ENCODE measurements around the gene C19orf85.
"Not testable (repeated sequence)": the region's sequence is repeated elsewhere in the genome, so short reads cannot be mapped to it uniquely, and the experiment has no call there.

C19orf85 gene

DNA sequence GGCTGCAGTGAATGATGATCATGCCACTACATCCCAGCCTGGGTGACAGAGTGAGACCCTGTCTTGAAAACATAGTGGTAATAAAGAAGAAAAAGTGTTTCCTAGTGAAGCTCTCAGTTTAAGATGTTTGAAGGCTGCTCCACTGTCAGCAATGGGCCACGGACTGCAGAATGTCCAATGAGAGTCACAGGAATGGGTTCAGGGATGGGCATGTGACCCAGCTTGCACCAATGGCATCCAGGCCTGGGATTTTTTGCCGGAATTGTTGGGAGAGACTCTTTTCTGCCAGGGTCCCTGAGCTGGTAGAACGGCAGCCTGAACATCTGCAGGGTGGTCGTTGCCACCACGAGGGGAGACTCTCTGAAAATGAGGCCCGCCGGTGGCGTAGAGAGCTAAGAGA, 27.7 kb downstream of the C19orf85 start:
- H3K9ac ChIP-seq (ENCODE audit: low read depth, low read length): no peak overlapping the region

DNA sequence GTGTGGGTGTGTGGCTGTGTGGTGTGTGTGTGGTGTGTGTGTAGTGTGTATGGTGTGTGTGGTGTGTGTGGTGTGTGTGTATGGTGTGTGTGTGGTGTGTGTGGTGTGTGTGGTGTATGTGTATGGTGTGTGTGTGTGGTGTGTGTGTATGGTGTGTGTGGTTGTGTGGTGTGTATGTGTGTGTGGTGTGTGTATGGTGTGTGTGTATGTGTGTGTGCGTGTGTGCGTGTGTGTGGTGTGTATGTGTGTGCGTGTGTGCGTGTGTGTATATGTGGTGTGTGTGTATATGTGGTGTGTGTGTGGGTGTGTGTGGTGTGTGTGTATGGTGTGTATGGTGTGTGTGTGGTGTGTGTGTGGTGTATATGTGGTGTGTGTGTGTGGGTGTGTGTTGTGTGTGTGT, 29.5 kb downstream of the C19orf85 start:
- Histone ChIP-seq H3K4me1 (ENCODE audit: insufficient read depth, low read length) (no peaks in the 10 kb centered on the region), H3K9me3 (ENCODE audit: control insufficient read depth, insufficient read depth, low read length) (no peaks in the 10 kb centered on the region), H3K9ac (ENCODE audit: low read depth, low read length) (no peak overlapping the region), H3K36me3 (ENCODE audit: insufficient read depth, low read length) (no peaks in the 10 kb centered on the region)

More for the DNA sequence above, 27.7 kb downstream of the C19orf85 start:
- H3K9me3 ChIP-seq (ENCODE audit: control insufficient read depth, insufficient read depth, low read length): no peaks in the 10 kb centered on the region
- no peaks in the 10 kb centered on the region for H3K36me3 ChIP-seq (ENCODE audit: insufficient read depth, low read length)
- H3K4me1 ChIP-seq (ENCODE audit: insufficient read depth, low read length): no peaks in the 10 kb centered on the region

DNA sequence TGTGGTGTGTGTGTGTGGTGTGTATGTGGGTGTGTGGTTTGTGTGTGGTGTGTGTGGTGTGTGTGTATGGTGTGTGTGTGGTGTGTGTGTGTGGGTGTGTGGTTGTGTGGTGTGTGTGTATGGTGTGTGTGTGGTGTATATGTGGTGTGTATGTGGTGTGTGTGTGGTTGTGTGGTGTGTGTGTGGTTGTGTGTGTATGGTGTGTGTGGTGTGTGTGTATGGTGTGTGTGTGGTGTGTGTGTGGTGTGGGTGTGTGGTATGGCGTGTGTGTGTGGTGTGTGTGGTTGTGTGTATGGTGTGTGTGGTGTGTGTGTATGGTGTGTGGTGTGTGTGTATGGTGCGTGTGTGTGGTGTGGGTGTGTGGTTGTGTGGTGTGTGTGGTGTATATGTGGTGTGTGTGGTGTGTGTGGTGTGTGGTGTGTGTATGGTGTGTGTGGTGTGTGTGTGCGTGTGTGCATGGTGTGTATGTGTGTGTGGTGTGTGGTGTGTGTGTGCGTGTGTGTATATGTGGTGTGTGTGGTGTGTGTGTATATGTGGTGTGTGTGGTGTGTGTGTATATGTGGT, 30.1 kb downstream of the C19orf85 start:
- no peaks in the 10 kb centered on the region for H3K36me3 ChIP-seq (ENCODE audit: insufficient read depth, low read length)
- no peaks in the 10 kb centered on the region for H3K4me1 ChIP-seq (ENCODE audit: insufficient read depth, low read length)
- H3K9ac ChIP-seq (ENCODE audit: low read depth, low read length): no peak overlapping the region
- H3K9me3 ChIP-seq (ENCODE audit: control insufficient read depth, insufficient read depth, low read length): no peaks in the 10 kb centered on the region

DNA sequence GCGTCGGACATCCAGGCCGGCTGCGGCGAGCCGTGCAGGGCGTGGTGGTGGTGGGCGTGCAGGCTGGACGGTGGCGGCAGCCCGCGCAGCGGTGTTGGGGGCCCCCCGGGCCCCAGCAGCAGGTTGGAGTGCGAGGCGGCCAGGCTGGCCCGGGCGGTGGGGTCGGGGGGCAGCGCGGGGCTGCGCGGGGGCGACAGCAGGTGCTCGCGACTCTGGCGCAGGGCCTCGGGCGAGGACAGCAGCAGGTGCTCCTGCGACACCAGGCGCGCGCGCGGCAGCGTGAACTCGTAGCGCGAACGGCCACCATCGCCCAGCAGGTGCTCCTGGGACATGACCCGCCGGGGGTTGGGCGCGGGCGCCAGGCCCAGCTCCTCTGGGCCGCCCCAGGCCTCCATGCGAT, 31.3 kb downstream of the C19orf85 start:
- Histone ChIP-seq H3K9ac (ENCODE audit: low read depth, low read length) (no peak overlapping the region), H3K4me1 (ENCODE audit: insufficient read depth, low read length) (no peaks in the 10 kb centered on the region; the same call in 1 of the 2 replicates), H3K9me3 (ENCODE audit: control insufficient read depth, insufficient read depth, low read length) (no peaks in the 10 kb centered on the region), H3K36me3 (ENCODE audit: insufficient read depth, low read length) (no peaks in the 10 kb centered on the region)

DNA sequence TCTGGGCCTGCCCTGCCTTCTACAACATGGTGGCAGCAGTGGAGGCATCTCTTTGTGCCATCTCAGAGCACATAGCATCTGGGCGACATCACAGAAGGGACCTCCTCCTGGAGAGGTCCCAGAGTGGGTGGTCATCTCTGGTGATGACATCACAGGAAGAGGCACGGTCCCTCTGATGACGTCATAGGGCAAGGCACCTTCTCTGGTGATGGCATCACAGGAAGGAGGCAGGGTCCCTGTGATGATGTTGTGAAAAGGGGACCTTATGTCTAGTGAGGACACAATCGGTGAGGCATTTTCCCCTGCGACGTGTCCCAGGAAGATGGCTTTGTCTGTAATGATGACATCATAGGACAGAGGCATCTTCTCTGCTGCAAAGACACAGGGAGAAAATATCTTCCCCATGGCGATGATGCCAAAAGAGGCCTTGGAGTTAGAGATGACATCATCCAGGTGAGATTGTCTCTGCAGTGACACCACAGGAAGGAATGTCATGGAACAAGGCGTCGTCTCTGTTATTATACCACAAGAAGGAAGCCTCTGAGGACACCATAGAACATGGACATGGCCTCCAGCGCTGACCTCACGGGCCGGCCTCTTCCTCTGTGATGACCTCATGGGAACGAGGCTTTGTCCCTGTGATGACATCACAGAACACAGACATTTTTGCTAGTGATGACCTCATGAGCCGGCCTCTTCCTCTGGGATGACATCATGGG, 32.2 kb downstream of the C19orf85 start:
- Histone ChIP-seq H3K36me3 (ENCODE audit: insufficient read depth, low read length) (no peaks in the 10 kb centered on the region), H3K4me1 (ENCODE audit: insufficient read depth, low read length) (no peaks in the 10 kb centered on the region; the same call in 1 of the 2 replicates), H3K9ac (ENCODE audit: low read depth, low read length) (no peak overlapping the region), H3K9me3 (ENCODE audit: control insufficient read depth, insufficient read depth, low read length) (no peaks in the 10 kb centered on the region)

DNA sequence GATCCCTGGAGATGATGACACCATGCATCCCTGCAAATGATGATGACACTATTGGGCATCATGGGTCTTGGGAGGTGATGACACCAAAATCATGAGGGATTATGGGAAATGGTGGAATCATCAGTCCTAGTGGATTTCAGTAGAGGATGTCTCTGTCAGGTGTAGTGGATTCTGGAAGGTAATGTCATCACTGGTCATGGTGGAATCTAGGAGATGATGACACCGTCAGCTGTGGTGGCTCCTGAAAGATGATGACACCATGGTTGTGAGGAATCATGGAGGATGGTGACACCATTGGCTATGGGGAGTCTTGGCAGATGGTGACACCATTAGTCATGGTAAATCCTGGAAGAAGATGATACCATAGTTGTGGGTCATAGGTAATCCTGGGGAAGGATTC, 33.4 kb downstream of the C19orf85 start:
- Histone ChIP-seq H3K4me1 (ENCODE audit: insufficient read depth, low read length) (no peaks in the 10 kb centered on the region; the same call in 1 of the 2 replicates), H3K9ac (ENCODE audit: low read depth, low read length) (no peak overlapping the region), H3K36me3 (ENCODE audit: insufficient read depth, low read length) (no peaks in the 10 kb centered on the region), H3K9me3 (ENCODE audit: control insufficient read depth, insufficient read depth, low read length) (no peaks in the 10 kb centered on the region)

DNA sequence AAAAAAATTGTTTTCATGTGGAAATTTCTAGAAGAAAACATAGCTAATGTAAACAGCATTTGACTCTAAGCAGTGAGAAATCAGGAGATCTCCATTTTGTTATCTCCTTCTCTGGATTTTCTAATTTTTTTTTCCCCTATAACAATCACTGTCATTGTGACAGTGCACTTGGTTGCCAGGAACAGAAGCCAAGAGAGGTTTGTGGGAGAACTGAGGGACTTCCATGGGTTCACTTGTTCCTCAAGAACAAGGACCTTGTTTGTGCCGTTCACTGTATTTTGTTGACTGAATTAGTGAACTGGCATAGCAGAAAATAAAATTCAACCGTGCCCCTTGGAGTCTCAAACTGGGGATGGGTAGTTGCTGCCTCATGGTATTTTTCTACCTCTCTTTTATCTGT, 38.5 kb downstream of the C19orf85 start:
- Histone ChIP-seq H3K9me3 (ENCODE audit: control insufficient read depth, insufficient read depth, low read length) (no peaks in the 10 kb centered on the region), H3K36me3 (ENCODE audit: insufficient read depth, low read length) (no peaks in the 10 kb centered on the region), H3K9ac (ENCODE audit: low read depth, low read length) (no peak overlapping the region), H3K4me1 (ENCODE audit: insufficient read depth, low read length) (no peaks in the 10 kb centered on the region; the same call in 1 of the 2 replicates)

DNA sequence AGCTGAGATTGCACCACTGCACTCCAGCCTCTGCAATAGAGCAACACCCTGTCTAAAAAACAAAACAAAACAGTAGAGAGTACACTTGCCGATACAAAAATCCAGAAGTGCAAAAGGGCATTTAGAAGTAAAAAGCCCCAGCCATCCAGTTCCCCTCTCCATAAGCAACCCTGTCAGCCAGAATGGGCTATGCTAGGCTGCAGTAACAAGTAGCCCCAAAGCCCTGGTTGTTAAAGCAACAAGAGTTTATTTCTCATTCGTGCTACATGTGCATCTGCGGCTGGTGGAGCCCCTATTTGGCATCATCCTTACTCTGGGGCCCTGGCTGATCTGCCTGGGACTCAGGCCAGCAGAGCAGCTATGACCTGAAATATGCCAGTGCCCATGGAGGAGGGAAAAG, 40.0 kb downstream of the C19orf85 start:
- Histone ChIP-seq H3K9me3 (ENCODE audit: control insufficient read depth, insufficient read depth, low read length) (no peaks in the 10 kb centered on the region; the same call in 1 of the 2 replicates), H3K36me3 (ENCODE audit: insufficient read depth, low read length) (no peaks in the 10 kb centered on the region), H3K9ac (ENCODE audit: low read depth, low read length) (no peak overlapping the region), H3K4me1 (ENCODE audit: insufficient read depth, low read length) (no peaks in the 10 kb centered on the region; the same call in 1 of the 2 replicates)

DNA sequence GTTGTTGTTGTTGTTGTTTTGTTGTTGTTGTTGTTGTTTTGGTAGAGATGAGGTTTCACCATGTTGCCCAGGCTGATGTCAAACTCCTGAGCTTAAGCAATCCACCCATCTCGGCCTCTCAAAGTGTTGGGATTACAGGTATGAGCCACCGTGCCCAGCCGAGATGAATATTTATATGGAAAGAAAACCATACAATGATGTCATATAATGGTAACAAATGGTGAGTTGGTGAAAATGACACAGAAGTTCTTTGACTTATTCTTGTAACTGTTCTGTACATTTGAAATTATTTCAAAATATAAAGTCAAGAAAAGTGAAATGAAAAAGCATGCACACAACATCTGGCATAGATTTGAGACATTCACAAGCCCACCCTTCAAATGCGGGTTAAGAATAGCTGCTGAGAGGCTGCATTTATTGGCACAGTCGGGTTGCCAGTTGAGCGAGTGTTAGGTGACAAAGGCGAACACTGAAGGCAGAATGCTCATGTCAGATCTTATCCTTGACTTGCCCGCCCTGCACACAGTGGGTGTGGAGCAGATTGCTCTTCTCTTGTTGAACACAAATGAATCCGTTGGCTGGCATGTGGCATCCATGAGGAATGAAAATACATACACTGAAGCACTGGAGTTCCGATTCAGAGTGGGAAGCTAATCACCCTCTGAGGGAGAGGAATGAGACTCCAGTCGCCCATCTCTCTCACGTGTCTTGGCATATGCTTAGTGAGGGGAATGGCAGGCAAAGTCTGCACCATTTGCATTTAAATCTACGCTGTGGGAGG, 41.1 kb downstream of the C19orf85 start:
- no peaks in the 10 kb centered on the region; the same call in 1 of the 2 replicates for H3K9me3 ChIP-seq (ENCODE audit: control insufficient read depth, insufficient read depth, low read length)
- no peaks in the 10 kb centered on the region for H3K36me3 ChIP-seq (ENCODE audit: insufficient read depth, low read length)
- H3K4me1 ChIP-seq (ENCODE audit: insufficient read depth, low read length): no peaks in the 10 kb centered on the region
- no peak overlapping the region for H3K9ac ChIP-seq (ENCODE audit: low read depth, low read length)

DNA sequence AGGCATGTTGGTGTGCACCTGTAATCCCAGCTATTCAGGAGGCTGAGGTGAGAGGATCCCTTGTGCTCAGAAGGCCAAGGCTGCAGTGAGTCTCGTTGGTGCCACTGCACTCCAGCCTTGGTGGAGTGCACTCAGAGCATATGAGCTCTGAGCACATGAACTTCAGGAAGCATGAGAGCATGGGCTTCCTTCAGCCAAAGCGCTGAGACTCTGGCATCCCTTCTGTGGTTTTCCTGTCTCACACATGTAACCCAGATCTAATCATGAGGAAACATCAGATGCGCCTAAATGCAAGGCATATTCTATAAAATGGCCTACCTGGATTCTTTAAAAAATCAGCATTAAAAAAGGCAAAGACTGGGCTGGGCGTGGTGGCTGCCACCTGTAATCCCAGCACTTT, 43.3 kb downstream of the C19orf85 start:
- not testable (repeated sequence) for H3K9ac ChIP-seq (ENCODE audit: low read depth, low read length); H3K36me3 ChIP-seq (ENCODE audit: insufficient read depth, low read length); H3K9me3 ChIP-seq (ENCODE audit: control insufficient read depth, insufficient read depth, low read length); H3K4me1 ChIP-seq (ENCODE audit: insufficient read depth, low read length)

DNA sequence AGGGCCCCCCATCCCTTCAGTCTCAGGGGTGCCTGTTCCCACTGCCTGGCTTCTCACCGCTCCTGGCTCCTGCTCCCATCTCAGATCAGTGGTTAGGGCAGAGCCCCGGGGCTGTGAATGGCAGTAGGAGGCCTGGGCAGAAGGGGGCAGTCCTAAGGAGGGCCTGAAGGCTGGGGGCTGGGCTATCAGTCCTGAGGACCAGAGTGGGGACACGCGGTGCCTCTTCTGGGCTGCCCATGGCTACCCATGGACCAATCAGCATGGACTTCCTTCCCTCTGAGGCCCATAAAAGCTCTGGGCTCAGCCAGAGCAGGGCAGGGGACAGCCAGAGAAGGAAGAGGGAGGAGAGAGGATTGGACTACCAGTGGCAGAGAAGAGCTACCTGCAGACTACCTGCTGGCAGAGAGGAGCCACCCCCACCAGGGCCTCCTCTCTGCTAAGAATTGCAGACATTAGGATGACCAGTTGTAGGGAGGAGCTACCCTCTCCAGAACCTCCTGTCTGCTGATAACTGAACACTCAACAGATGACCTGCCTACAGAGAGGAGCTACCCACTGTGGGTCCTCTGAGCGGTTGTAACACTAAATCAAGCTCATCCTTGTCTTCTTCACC, 44.8 kb downstream of the C19orf85 start:
- Histone ChIP-seq H3K9me3 (ENCODE audit: control insufficient read depth, insufficient read depth, low read length) (no peaks in the 10 kb centered on the region; the same call in 1 of the 2 replicates), H3K4me1 (ENCODE audit: insufficient read depth, low read length) (peaks cover 4% of the 10 kb centered on the region; the same call in 1 of the 2 replicates), H3K9ac (ENCODE audit: low read depth, low read length) (no peak overlapping the region), H3K36me3 (ENCODE audit: insufficient read depth, low read length) (no peaks in the 10 kb centered on the region)

DNA sequence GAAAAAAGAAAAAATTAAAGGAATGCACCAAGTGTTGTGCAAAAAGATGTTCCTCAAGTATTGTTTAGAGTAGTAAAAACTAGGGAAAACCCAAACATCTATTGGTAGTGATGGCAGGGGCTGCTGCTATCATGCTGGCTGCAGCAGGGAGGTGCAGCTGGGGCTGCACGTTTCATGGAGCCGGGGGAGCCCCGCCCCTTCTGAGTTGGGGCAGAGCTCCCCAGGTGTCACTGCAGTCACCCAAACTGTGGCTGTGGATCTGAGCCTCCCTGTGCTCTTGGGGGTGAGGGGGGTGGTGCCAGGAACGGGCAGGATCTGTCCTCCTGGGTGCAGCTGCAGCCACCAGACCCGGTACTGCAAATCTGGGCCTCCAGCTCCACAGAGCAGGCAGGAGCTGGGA, 45.4 kb downstream of the C19orf85 start:
- no peak overlapping the region for H3K9ac ChIP-seq (ENCODE audit: low read depth, low read length)
- H3K36me3 ChIP-seq (ENCODE audit: insufficient read depth, low read length): no peaks in the 10 kb centered on the region
- no peaks in the 10 kb centered on the region; the same call in 1 of the 2 replicates for H3K9me3 ChIP-seq (ENCODE audit: control insufficient read depth, insufficient read depth, low read length)
- peaks cover 4% of the 10 kb centered on the region; the same call in 1 of the 2 replicates for H3K4me1 ChIP-seq (ENCODE audit: insufficient read depth, low read length)

DNA sequence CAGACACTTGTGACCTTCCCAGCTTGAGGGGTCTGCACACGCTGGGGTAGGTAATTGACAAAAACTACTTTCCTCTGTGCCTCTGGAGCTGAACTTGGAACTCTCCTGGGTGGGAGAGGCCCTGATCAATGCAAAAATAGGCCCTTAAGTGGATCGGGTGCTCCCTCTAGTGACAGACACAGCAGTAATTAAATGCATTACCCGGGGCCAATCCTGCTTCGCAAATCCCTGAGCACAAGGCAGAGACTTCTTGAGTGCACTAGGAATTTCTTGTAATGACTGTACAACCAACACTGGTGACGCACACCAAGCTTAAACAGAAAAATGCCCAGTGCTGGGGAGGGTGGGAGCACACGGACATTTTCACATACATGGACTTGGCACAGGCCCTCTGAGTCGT, 46.4 kb downstream of the C19orf85 start:
- Histone ChIP-seq H3K9ac (ENCODE audit: low read depth, low read length) (no peak overlapping the region), H3K36me3 (ENCODE audit: insufficient read depth, low read length) (no peaks in the 10 kb centered on the region)

More for the DNA sequence above, 46.4 kb downstream of the C19orf85 start:
- Histone ChIP-seq H3K9me3 (ENCODE audit: control insufficient read depth, insufficient read depth, low read length) (no peaks in the 10 kb centered on the region; the same call in 1 of the 2 replicates), H3K4me1 (ENCODE audit: insufficient read depth, low read length) (peaks cover 4% of the 10 kb centered on the region; the same call in 1 of the 2 replicates)

Data from ES-I3 (cell line).